Measurements from ENCODE around the gene PDHB. TPM values are rescaled to one million over a fixed set of nuclear protein-coding genes. Genes with fewer than 3 reads are reported as not detected.

Gene PDHB
- total and polyA plus RNA-seq, 2 of the 13 experiments (the other 11 are each of a cell fraction or from before 2014, with no cell fraction given) = 108 to 153 TPM

GRCh38 chr3:58474967-58475578 lies 41.4 kb upstream of the PDHB start (continued):
- no peak for TF ChIP-seq LBX2 (CRISPR knock-in tag; IDR thresholded peaks at IDR 0.05; ENCODE audit: borderline replicate concordance)
- no peak for TF ChIP-seq ZNF30 (CRISPR knock-in tag; IDR thresholded peaks at IDR 0.05)
- TF ChIP-seq FUBP1 (CRISPR knock-in tag; IDR thresholded peaks at IDR 0.05; ENCODE audit: borderline replicate concordance) = no peak
- TF ChIP-seq RARG (CRISPR knock-in tag; IDR thresholded peaks at IDR 0.05; ENCODE audit: low read depth) = no peak
- 0 out of 2 replicates have a peak, but pooled peaks have one; percentile 25 for TF ChIP-seq ZNF589 (CRISPR knock-in tag; conservative IDR thresholded peaks at IDR 0.05)
- no peak for TF ChIP-seq PAX8 (CRISPR knock-in tag; IDR thresholded peaks at IDR 0.05; ENCODE audit: borderline replicate concordance)
- TF ChIP-seq FOXO1 (CRISPR knock-in tag; IDR thresholded peaks at IDR 0.05) = peak; percentile 82
- TF ChIP-seq ZNF800 (CRISPR knock-in tag; IDR thresholded peaks at IDR 0.05) = no peak
- peak; percentile 90 for TF ChIP-seq PAXIP1 (CRISPR knock-in tag; conservative IDR thresholded peaks at IDR 0.05)
- no peak for TF ChIP-seq TCF12 (IDR thresholded peaks at IDR 0.05)
- 0 out of 2 replicates have a peak, but pooled peaks have one; percentile 39 for TF ChIP-seq TCF12 (CRISPR knock-in tag; IDR thresholded peaks at IDR 0.05)
- peak; percentile 55 for TF ChIP-seq ATF1 (CRISPR knock-in tag; IDR thresholded peaks at IDR 0.05)
- TF ChIP-seq ZNF547 (CRISPR knock-in tag; IDR thresholded peaks at IDR 0.05) = no peak
- no peak for TF ChIP-seq DNMT3B (CRISPR knock-in tag; conservative IDR thresholded peaks at IDR 0.05)
- peak; percentile 59 for TF ChIP-seq ZNF644 (CRISPR knock-in tag; IDR thresholded peaks at IDR 0.05; ENCODE audit: low read depth)
- TF ChIP-seq ZNF335 (CRISPR knock-in tag; IDR thresholded peaks at IDR 0.05) = no peak
- TF ChIP-seq ZNF317 (CRISPR knock-in tag; IDR thresholded peaks at IDR 0.05) = peak; percentile 75; the same call in 1 of the 2 replicates
- TF ChIP-seq ZBTB1 (CRISPR knock-in tag; IDR thresholded peaks at IDR 0.05; ENCODE audit: borderline replicate concordance) = no peak
- TF ChIP-seq ZNF331 (CRISPR knock-in tag; IDR thresholded peaks at IDR 0.05) = 0 out of 2 replicates have a peak, but pooled peaks have one; percentile 24
- TF ChIP-seq CBFB (CRISPR knock-in tag; IDR thresholded peaks at IDR 0.05) = no peak
- TF ChIP-seq HNF4G (IDR thresholded peaks at IDR 0.05; ENCODE audit: borderline replicate concordance, low read depth, low read length) = peak; percentile 95
- peak; percentile 81; the same call in 1 of the 2 replicates for TF ChIP-seq HNF4G (CRISPR knock-in tag; IDR thresholded peaks at IDR 0.05; ENCODE audit: borderline replicate concordance, low read depth)
- no peak for TF ChIP-seq MLLT10 (CRISPR knock-in tag; IDR thresholded peaks at IDR 0.05)
- no peak for TF ChIP-seq JUND (CRISPR knock-in tag; IDR thresholded peaks at IDR 0.05)
- TF ChIP-seq MBNL3 (CRISPR knock-in tag; conservative IDR thresholded peaks at IDR 0.05) = no peak

All from HepG2 (cell line).